Activated CD4-positive, alpha-beta T cell treated with anti-CD3 and anti-CD28 coated beads, Interleukin-2, amount 50 U/mL, for 24 hours (primary cell): ENCODE results near the gene JAKMIP1.

Experiments used
- DNase-seq, 2 donors: peaks; one replicate each; pipeline ENCODE4 v3.0.0-alpha.2; 2020; ENCODE audit warnings: low read depth in 1 of 2, low spot score in 1 of 2

The JAKMIP1 gene

GRCh38 chr4:6204871-6205566 is 4.7 kb upstream of the JAKMIP1 start:
- DNase-seq: no peak

- DNase-seq: no peak
These were observed 3.7 kb upstream of the JAKMIP1 start for GRCh38 chr4:6204098-6204497.

DNA sequence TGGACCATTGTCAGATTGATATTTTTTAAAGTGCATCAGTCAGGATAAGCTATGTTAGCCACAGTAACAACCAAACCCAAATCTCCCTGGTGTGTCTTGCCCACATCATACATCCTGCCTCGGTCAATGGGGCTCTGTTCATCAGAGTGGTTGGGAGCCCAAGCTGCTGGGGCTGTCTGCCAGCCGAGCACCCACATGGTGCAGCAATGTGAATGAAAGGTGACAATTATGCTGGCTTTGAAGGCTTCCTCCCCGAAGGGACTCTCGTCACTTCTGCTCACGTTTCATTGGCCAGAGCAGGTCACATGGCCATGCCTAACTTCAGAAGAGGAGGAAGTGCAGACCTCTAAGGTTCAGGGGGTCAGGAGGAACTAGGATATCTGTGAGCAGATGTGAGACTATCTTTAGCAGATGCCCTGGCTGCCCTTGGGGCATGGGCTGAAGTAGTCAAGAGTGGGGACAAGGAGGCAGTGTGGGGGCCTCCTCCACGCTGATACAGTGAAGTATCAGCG is 1.3 kb upstream of the JAKMIP1 start:
- no peak for DNase-seq

- no peak for DNase-seq
These were observed 593 bp upstream of the JAKMIP1 start for GRCh38 chr4:6200922-6201362.

DNA sequence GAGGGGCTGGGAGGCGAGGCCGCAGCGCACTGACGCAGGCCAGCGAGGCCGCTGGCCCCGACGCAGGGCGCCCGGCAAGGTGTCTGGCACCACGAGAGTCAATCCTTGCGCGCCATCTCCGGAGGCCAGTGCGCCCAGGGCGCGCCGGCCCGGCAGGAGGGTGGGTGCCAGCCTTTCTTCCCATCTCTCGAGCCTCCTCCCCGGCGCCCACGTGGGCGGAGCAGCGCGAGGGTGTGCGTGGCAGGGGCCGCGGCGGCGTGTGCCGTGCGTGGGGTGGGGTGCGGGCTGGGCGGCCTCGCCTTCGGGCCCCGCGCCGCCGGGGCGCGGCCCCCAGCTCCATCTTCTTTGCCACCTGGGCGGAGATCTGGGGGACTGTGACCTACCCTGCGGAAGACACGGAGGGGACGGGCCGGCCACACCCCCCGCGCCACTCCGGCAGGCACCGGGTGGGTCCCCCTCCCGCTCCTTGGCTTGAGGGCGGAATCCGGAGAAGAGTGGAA is 877 bp downstream of the JAKMIP1 start:
- no peak for DNase-seq

DNA sequence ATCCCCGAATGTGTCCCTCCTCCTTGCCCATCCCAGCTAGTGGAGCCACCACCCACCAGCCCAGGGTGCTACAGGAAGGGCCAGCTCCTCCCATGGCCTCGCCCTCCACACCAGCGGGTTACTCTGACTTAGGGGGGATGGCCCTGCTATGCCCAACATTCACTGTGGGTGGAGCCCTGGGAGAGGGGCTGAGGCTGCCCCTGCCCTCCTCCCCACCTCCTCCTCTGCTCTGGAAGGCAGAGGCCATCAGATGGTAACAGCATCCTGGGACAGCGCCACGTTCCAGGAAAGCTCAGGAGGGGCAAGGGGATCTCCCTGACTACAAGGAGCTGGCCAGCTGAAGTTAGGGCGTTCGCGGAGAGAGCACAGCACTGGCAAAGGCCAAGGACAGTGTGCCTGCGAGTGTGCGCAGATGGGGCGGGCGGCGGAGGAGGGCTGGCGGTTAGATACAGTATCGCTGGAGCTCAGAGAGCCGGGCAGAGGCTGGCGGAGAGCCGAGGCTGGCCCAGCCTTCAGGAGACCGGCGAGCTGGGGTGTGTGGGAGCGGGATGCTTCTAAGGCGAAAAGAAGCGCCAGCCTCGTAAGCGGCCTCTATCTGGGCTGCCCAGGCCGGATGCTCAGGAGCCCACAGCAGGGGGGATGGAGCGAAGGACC is 1.5 kb downstream of the JAKMIP1 start:
- no peak for DNase-seq

GRCh38 chr4:6198278-6198677 is 2.1 kb downstream of the JAKMIP1 start:
- peak in 1 of 2 donors; percentile 27 for DNase-seq

DNA sequence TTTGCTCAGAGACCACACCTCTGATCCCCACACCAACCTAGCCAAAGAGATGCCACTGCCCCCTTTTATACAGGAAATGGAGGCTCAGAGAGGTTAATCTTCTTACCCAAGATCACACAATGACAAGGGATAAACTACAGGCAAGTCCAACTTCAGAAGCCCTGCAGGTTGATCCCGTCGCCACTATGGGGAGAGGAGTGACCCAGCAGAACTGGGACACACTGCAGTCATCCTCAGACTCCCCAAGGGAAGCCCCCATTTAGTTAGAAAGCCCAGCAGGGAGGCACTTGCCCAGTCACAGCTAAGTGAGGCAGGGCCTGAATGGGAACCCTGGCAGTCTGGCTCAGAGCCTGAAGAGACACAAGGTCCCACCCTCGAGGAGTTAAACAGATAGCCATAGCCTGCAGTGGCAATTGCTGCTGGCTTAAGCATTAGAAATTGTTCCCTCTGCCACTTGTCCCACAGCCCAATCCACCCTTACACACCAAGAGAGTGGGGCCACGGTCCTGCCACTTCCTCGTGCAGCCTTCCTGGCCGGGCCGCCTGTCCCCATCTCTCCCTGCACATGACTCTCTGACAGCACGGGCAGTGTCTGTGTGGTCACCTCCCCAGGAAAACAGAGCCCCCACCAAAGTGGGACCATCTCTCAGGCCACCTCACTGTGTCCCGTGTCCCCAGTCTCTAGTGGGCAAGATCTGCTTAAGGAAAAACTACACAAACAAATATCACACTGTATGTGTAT is 2.7 kb downstream of the JAKMIP1 start:
- no peak for DNase-seq

DNA sequence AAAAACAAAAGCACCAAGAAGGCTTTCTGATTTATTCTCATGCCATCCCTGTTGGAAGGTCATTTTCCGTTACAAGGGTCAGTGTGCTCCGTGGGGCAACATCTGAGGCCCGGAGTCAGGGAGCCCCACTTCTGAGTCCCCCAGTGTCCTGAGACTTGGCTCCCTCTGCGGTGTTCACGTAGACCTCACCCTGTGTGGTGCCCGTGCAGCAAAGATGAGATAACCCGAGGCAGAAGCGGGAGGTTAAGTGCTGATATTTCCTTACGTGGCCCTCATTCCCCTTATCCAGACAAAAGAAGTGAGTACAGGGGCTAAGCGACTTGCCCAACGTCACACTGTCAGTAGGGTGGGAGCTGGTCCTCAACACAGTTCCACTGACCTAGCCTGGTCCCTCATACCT is 3.5 kb downstream of the JAKMIP1 start:
- no peak for DNase-seq

- DNase-seq: no peak
These were observed 4.0 kb downstream of the JAKMIP1 start for GRCh38 chr4:6196324-6196723.

- DNase-seq: no peak
These were observed 4.6 kb downstream of the JAKMIP1 start for GRCh38 chr4:6195602-6196319.

DNA sequence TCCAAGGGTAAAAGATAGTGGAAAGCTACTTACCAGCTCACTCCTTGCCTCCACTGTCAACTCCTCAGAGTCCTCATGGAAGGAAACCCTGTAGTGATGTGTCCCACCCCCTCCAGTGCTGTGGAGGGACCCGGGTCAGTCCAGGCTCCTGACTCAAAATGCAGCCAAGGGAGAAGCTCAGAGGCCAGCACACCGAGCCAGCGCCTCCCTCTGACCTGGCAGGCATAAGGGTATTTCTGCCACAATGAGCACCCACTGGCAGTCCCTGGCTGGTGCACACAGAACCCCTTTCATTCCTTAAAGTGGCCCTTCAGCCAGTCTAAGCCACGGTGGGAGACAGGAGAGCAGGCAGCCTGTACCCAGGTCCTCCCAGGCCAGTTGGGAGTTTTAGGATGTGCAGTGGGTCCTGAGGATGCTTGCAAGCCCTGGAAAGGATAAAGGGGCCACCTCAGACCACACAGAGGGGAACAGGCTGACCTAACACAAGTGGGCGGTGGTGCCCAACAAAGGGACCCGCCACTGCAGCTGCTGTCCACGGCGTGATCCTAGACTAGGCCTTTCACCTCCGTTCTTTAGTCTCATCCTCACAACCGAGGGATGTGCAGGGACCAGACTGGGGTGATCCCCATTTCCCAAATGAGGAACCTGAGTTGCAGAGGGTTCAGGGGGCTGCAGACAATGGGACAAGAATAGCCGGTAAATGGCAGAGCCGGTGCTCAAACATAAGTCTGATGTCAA is 5.7 kb downstream of the JAKMIP1 start:
- no peak for DNase-seq

- no peak for DNase-seq
These were observed 7.0 kb downstream of the JAKMIP1 start for GRCh38 chr4:6193399-6193798.

GRCh38 chr4:6192245-6192644 is 8.1 kb downstream of the JAKMIP1 start:
- DNase-seq: no peak

DNA sequence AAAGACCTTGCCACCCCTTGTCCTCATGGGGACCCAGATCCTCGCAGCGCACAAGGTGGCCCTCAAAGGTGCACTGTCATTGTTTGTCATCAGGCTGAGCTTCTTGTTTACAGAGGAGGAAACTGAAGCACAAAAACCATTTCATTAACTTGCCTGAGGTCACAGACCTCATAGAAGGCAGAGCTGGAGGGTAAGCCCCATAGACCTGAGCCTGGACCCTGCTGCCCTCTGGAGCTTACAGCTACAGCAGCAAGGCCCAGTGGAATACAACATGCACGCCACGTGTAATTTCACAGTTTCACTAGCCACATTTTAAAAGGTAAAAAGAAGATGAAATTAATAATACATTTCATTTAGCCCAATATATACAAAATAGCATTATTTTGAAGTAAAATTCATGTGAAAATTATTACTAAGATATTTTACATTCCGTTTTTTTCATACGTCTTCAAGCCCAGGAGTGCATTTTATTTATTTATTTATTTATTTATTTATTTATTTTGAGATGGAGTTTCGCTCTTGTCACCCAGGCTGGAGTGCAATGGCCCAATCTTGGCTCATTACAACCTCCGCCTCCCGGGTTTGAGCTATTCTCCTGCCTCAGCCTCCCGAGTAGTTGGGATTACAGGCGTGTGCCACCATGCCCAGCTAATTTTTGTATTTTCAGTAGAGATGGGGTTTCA is 8.8 kb downstream of the JAKMIP1 start:
- no peak for DNase-seq

- DNase-seq: no peak
These were observed 9.9 kb downstream of the JAKMIP1 start for GRCh38 chr4:6190486-6190885.

DNA sequence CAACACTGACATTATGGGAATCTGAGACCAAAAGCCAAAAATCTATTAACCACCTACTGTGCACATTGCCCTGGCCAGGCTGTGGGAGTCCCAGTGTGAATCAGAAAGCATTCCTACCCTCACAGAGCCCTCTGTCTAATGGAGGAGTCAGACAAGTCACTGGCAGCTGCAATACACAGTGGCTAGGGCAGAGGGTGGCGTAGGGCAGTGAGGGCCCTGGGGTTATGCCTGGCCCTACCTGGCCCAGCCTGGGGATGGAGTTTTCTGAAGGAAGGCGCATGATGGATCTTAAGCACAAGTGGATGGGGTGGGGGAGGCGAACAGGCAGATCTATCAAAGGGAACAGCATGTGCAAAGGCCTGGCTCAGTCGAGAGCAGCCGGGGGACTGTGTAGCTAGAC is 10.8 kb downstream of the JAKMIP1 start:
- no peak for DNase-seq

GRCh38 chr4:6188687-6189305 is 11.6 kb downstream of the JAKMIP1 start:
- DNase-seq: no peak

GRCh38 chr4:6184169-6184568 is 16.2 kb downstream of the JAKMIP1 start:
- no peak for DNase-seq
